ENCODE measurements around the gene TMEM232. TPM values are rescaled to one million over a fixed set of nuclear protein-coding genes. Genes with fewer than 3 reads are reported as not detected.

The TMEM232 gene
- total RNA-seq, 2 experiments from 2014 or later = 1.5 to 2.9 TPM

DNA sequence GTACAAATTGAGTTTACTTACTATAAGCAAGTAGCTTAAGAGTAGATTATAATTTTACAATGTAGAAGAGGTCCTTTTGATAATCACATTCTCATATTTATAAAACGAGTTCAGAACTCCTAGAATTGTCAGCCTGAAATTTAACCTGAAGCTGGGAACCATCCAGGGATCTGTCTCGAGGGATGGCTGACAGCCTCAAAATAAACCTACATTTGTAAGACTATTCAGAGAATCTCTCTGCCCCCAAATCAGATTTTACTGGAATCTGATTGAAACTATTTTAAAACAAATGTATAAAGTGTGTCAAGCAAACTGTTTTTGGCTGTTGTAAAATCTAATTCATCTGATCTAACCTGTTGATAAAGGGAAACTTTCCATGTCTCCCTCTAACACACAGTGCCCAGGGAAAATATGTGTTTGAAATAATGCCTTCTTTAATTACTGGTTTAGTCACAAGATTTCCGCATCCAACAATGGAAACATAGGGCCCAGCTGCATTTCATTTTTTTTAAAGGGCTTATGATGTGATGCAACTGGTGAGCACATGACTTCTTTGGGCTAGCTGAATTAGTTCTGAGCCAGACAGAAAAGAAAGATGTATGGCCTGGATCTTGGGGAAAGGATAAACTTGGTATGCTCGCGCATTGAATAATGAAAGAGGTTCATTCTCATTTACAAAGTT, 42.7 kb upstream of the TMEM232 start:
- no peaks in the 10 kb centered on the region for H3K9me2 ChIP-seq (ENCODE audit: insufficient read depth, low read length)
- no peaks in the 10 kb centered on the region for H3K79me2 ChIP-seq (ENCODE audit: insufficient read depth, low read depth, low read length)
- no TSS peak for BruUV-seq (replicated peaks)
- H3K4me3 ChIP-seq (ENCODE audit: low read depth, low read length, poor library complexity, severe bottlenecking) = no peak overlapping the region
- no peaks in the 10 kb centered on the region for H4K20me1 ChIP-seq (ENCODE audit: insufficient read depth, low read length)
- H3K4me2 ChIP-seq (ENCODE audit: low read length) = no peak overlapping the region
- ChIA-PET POLR2A (no interaction called here), CTCF (ENCODE audit: unreplicated experiment) (no interaction called here)
- TF ChIP-seq CTCF (conservative IDR thresholded peaks at IDR 0.05; ENCODE audit: low read length) (no peak), EZH2phosphoT487 (IDR thresholded peaks at IDR 0.05; ENCODE audit: borderline replicate concordance, low read depth, low read length) (no peak)
- H2AFZ ChIP-seq (ENCODE audit: low read length) = no peak overlapping the region
- H3K9me3 ChIP-seq (ENCODE audit: low read length) = no peaks in the 10 kb centered on the region
- H3K27ac ChIP-seq (ENCODE audit: low read depth, low read length, poor library complexity, severe bottlenecking) = no peak overlapping the region
- no peaks in the 10 kb centered on the region for H3K36me3 ChIP-seq (ENCODE audit: insufficient read depth, low read length)
- no peaks in the 10 kb centered on the region for H3K4me1 ChIP-seq (ENCODE audit: insufficient read depth, low read length, poor library complexity, severe bottlenecking)
- intact Hi-C loops (cut with micrococcal nuclease; ENCODE audit: unreplicated experiment) = no loop called here
- DNase-seq (ENCODE audit: low spot score) = no peak

DNA sequence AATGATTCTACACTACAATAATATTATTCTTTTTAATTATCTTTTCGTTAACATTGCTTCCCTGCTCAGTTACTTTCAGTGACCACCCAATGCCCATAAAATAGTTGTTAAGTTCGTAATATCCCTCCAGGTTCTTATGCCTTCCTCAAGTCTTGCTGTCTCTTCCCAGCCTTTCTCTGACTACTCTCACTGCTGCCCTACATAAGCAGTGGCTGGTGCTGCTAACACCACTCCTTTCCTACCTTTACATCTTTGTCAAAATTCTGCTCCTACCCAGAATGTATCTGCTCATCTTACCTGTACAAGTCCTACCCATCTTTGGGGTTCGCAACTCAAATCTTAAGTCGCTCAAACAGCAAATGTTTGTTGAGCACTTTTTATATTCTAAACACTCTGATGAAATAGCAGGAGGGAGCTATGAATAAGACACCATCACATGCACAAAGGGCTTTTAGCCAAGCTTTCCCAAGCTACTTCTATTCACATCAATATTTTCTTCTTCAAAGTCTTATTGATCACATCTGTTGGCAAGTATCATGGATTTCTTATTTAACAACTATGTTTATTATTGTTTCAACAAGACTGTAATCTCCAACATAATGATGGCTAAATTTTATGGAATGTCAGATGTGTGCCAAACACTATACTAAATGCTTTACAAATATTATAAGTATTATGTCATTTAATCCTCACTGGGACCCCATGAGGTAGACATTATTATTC, 41.8 kb upstream of the TMEM232 start:
- peaks cover 2% of the 10 kb centered on the region for H3K36me3 ChIP-seq (ENCODE audit: insufficient read depth, low read length)
- H3K4me2 ChIP-seq (ENCODE audit: low read length) = no peak overlapping the region
- H4K20me1 ChIP-seq (ENCODE audit: insufficient read depth, low read length) = no peaks in the 10 kb centered on the region
- H3K79me2 ChIP-seq (ENCODE audit: insufficient read depth, low read depth, low read length) = no peaks in the 10 kb centered on the region
- H3K9me2 ChIP-seq (ENCODE audit: insufficient read depth, low read length) = no peaks in the 10 kb centered on the region
- intact Hi-C loops (cut with micrococcal nuclease; ENCODE audit: unreplicated experiment) = no loop called here
- H2AFZ ChIP-seq (ENCODE audit: low read length) = no peak overlapping the region
- no peak overlapping the region for H3K4me3 ChIP-seq (ENCODE audit: low read depth, low read length, poor library complexity, severe bottlenecking)
- DNase-seq (ENCODE audit: low spot score) = no peak
- no peaks in the 10 kb centered on the region for H3K4me1 ChIP-seq (ENCODE audit: insufficient read depth, low read length, poor library complexity, severe bottlenecking)
- ChIA-PET CTCF (ENCODE audit: unreplicated experiment) (no interaction called here), POLR2A (no interaction called here)
- no TSS peak for BruUV-seq (replicated peaks)
- TF ChIP-seq CTCF (conservative IDR thresholded peaks at IDR 0.05; ENCODE audit: low read length) (no peak), EZH2phosphoT487 (IDR thresholded peaks at IDR 0.05; ENCODE audit: borderline replicate concordance, low read depth, low read length) (no peak)
- no peak overlapping the region for H3K27ac ChIP-seq (ENCODE audit: low read depth, low read length, poor library complexity, severe bottlenecking)
- no peaks in the 10 kb centered on the region for H3K9me3 ChIP-seq (ENCODE audit: low read length)

DNA sequence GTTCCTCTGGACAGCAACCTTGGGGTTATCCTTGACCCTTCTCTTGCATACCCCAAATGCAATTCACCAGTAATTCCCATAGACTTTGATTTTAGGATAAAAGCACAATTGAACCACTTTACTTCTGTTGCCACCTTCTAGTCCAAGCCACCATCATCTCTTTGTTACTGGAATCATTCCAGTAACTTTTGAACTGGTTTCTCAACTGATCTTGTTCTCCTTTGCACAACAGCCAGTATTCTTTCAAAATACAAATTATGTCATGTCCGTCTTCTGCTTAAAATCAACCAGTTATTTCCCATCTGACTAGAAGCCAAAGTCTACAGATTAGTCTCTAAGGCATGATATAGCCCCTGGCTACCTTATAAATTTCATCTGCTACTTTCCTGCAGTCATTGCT, 33.7 kb upstream of the TMEM232 start:
- TF ChIP-seq CTCF (conservative IDR thresholded peaks at IDR 0.05; ENCODE audit: low read length) = no peak
- TF ChIP-seq EZH2phosphoT487 (IDR thresholded peaks at IDR 0.05; ENCODE audit: borderline replicate concordance, low read depth, low read length) = no peak
- Histone ChIP-seq H2AFZ (ENCODE audit: low read length) (no peak overlapping the region), H3K36me3 (ENCODE audit: insufficient read depth, low read length) (peaks cover 81% of the 10 kb centered on the region), H3K4me1 (ENCODE audit: insufficient read depth, low read length, poor library complexity, severe bottlenecking) (no peaks in the 10 kb centered on the region), H3K27ac (ENCODE audit: low read depth, low read length, poor library complexity, severe bottlenecking) (no peak overlapping the region), H4K20me1 (ENCODE audit: insufficient read depth, low read length) (no peaks in the 10 kb centered on the region), H3K4me2 (ENCODE audit: low read length) (no peak overlapping the region), H3K79me2 (ENCODE audit: insufficient read depth, low read depth, low read length) (no peaks in the 10 kb centered on the region), H3K9me2 (ENCODE audit: insufficient read depth, low read length) (no peaks in the 10 kb centered on the region), H3K4me3 (ENCODE audit: low read depth, low read length, poor library complexity, severe bottlenecking) (no peak overlapping the region), H3K9me3 (ENCODE audit: low read length) (no peaks in the 10 kb centered on the region)
- ChIA-PET CTCF (ENCODE audit: unreplicated experiment) (no interaction called here), POLR2A (no interaction called here)
- no peak for DNase-seq (ENCODE audit: low spot score)
- intact Hi-C loops (cut with micrococcal nuclease; ENCODE audit: unreplicated experiment) = no loop called here
- BruUV-seq (replicated peaks) = no TSS peak

Measured in OCI-LY7 (cell line).